T47D (cell line): ENCODE results near the gene ASCC3.

Source experiments
- DNase-seq, 2 experiments: peaks; one replicate each; pipeline versions ENCODE4 v3.0.0 to v3.0.0-alpha.2; 2011 to 2012; ENCODE audit warnings: low read depth in 1 of 2, low spot score in 1 of 2
- JUND ChIP-seq: IDR thresholded peaks from 2 replicates; pipeline ENCODE4 v1.6.1; 2012; ENCODE audit warnings: low read depth
- in situ Hi-C: cut with HindIII; loops from 2 replicates; pipeline ENCODE4 v1.10.0; 2016; ENCODE audit warnings: low sequenced_read_pairs, low pct_unique_long_range_greater_than_20kb

The ASCC3 gene

GRCh38 chr6:100491952-100492670, 389.0 kb downstream of the ASCC3 start:
- no peak for TF ChIP-seq JUND
- no peak for DNase-seq
- in situ Hi-C loops, result no loop called here

- in situ Hi-C loops, result no loop called here
- no peak for DNase-seq
- no peak for TF ChIP-seq JUND
These were observed 391.1 kb downstream of the ASCC3 start for GRCh38 chr6:100490065-100490464.

- no peak for TF ChIP-seq JUND
- DNase-seq, result no peak
- in situ Hi-C loops, result no loop called here
These were observed 392.9 kb downstream of the ASCC3 start for GRCh38 chr6:100488244-100488643.

- in situ Hi-C loops, result no loop called here
- no peak for TF ChIP-seq JUND
These were observed 393.5 kb downstream of the ASCC3 start for GRCh38 chr6:100487638-100488037.

GRCh38 chr6:100485268-100485667, 395.9 kb downstream of the ASCC3 start:
- no peak for DNase-seq
- in situ Hi-C loops, result no loop called here
- no peak for TF ChIP-seq JUND

More at GRCh38 chr6:100487638-100488037, 393.5 kb downstream of the ASCC3 start:
- DNase-seq, result no peak

- no peak for DNase-seq
- no peak for TF ChIP-seq JUND
- in situ Hi-C loops, result no loop called here
These were observed 396.7 kb downstream of the ASCC3 start for GRCh38 chr6:100484474-100484873.

GRCh38 chr6:100482698-100483097, 398.4 kb downstream of the ASCC3 start:
- no peak for TF ChIP-seq JUND
- in situ Hi-C loops, result no loop called here
- peak in 1 of 2 experiments; percentile 24 for DNase-seq

GRCh38 chr6:100479179-100480035, 401.7 kb downstream of the ASCC3 start:
- no peak for TF ChIP-seq JUND
- in situ Hi-C loops, result no loop called here
- peak in 1 of 2 experiments; percentile 44 for DNase-seq

- no peak for TF ChIP-seq JUND
- DNase-seq, result no peak
- in situ Hi-C loops, result no loop called here
These were observed 405.4 kb downstream of the ASCC3 start for GRCh38 chr6:100475554-100476320.

GRCh38 chr6:100473182-100473581, 407.9 kb downstream of the ASCC3 start:
- in situ Hi-C loops, result no loop called here

GRCh38 chr6:100472674-100473073, 408.5 kb downstream of the ASCC3 start:
- in situ Hi-C loops, result no loop called here
- no peak for DNase-seq
- TF ChIP-seq JUND, result no peak

More at GRCh38 chr6:100473182-100473581, 407.9 kb downstream of the ASCC3 start:
- TF ChIP-seq JUND, result no peak
- no peak for DNase-seq

GRCh38 chr6:100470422-100471120, 410.6 kb downstream of the ASCC3 start:
- in situ Hi-C loops, result no loop called here
- no peak for TF ChIP-seq JUND
- no peak for DNase-seq
